GM12865 (cell line): Measurements from ENCODE around the gene FCHSD1.
"Not testable (repeated sequence)": the region's sequence is repeated elsewhere in the genome, so short reads cannot be mapped to it uniquely, and the experiment has no call there.

Experiments used
- DNase-seq: peaks from one replicate; pipeline ENCODE4 v3.0.0; 2010; ENCODE audit warnings: low read depth
- H3K4me3 ChIP-seq: 2 replicates; pipeline ENCODE4 v1.5.1; 2011; ENCODE audit warnings: mild to moderate bottlenecking, low read depth, low read length, control low read depth
- TF ChIP-seq, protein P1 (sequence below): IDR thresholded peaks from 2 replicates; pipeline ENCODE4 v1.5.1; 2011; ENCODE audit warnings: low read length, control low read depth, low read depth, inconsistent platforms; ENCODE audit not compliant: insufficient read depth; ENCODE audit errors: missing control alignments

The FCHSD1 gene

DNA sequence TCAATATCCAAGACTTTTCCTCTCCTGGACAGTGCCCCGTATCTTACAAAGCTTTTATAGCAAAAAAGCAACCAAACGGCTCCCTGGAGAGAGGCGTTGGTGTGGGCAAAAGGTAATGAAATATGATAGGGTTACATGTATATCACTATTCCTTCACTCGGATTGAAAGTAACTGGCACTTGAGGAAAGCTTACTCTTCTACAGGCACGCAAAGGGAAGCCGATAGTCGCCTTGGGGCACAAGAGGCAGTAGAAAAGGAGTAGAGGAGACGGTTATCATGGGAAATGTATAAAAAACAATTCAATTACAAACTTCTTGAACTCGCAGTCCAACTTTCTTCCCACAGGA is 33.6 kb downstream of the FCHSD1 start:
- DNase-seq = no peak
- TF ChIP-seq, protein P1, sequence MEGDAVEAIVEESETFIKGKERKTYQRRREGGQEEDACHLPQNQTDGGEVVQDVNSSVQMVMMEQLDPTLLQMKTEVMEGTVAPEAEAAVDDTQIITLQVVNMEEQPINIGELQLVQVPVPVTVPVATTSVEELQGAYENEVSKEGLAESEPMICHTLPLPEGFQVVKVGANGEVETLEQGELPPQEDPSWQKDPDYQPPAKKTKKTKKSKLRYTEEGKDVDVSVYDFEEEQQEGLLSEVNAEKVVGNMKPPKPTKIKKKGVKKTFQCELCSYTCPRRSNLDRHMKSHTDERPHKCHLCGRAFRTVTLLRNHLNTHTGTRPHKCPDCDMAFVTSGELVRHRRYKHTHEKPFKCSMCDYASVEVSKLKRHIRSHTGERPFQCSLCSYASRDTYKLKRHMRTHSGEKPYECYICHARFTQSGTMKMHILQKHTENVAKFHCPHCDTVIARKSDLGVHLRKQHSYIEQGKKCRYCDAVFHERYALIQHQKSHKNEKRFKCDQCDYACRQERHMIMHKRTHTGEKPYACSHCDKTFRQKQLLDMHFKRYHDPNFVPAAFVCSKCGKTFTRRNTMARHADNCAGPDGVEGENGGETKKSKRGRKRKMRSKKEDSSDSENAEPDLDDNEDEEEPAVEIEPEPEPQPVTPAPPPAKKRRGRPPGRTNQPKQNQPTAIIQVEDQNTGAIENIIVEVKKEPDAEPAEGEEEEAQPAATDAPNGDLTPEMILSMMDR = no peak

DNA sequence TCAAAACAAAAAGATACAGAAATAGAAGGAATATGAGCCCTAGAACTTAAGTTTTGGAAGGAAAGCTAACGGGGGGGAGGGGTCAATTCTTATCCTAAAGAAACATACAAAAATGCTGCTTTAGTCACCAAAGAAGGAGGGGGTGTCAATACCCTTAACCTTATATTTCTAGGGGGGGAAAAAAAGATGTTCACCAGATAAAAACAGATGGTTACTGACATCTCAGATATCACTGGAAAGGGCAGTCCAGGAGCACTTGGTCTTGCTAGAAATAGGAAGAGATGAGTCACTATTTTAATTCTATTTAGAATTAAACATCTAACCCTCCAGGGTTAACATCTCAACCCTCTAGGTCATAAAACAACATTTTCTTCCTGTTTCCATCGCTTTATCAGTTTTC is 34.1 kb downstream of the FCHSD1 start:
- H3K4me3 ChIP-seq = peak overlapping the region; percentile 63
- TF ChIP-seq, protein P1 = no peak
- no peak for DNase-seq

More for the DNA sequence above, 33.6 kb downstream of the FCHSD1 start:
- H3K4me3 ChIP-seq = peak overlapping the region; percentile 63

DNA sequence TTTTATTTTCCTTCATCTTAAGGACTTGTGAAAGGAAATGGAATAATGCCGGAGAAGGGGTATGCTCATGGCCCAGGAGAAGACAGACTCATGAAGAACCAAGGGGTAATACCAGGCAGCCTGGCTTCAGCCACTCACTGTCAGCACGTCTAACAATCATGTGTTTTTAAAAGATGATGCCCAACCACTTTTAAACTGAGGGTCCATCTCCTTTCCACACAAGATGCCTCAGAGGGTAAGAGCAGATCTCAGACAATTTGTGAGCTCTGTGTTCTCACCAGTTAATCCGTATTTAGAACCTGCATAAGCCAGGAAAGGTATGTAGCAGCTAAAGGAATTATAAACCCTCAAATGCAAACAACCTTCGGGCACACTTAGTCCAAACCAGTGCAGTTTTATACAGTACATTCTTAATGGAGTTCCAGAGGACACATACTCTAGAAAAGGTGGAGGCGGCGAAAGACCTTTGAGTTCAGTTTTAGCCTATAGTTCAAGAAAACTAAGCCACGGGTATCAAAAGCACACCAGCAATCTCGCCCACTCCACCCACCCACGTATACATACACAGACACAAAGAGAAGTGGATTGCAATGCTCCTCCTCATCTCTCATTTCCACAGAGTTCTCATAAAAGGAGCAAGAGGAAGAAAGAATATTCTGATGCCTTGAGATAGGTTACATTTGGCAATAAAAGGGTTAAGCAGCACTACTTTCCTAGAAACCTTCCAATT is 35.1 kb downstream of the FCHSD1 start:
- TF ChIP-seq, protein P1 = no peak
- H3K4me3 ChIP-seq = peak overlapping the region; percentile 63

DNA sequence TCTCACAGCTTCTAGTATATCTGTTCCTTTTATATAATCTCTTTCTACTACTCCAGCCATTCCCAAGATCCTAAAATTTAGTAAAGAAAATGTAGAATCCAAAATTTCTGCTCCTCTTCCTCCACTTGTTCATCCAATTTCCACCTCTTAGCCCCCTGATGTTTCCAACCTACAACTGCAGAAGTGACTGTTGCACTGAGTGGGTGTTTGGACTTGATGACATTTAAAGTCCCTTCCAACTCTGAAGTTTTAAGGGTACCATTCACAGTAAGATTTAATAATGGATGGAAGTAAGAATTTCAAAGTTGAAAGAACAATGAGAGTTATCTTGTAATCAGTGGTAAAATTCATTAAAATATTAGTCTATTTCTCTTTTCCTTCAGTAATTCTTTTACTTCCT is 37.9 kb downstream of the FCHSD1 start:
- DNase-seq = no peak
- TF ChIP-seq, protein P1 = no peak
- H3K4me3 ChIP-seq = no peak overlapping the region

More for the DNA sequence above, 35.1 kb downstream of the FCHSD1 start:
- DNase-seq = no peak

DNA sequence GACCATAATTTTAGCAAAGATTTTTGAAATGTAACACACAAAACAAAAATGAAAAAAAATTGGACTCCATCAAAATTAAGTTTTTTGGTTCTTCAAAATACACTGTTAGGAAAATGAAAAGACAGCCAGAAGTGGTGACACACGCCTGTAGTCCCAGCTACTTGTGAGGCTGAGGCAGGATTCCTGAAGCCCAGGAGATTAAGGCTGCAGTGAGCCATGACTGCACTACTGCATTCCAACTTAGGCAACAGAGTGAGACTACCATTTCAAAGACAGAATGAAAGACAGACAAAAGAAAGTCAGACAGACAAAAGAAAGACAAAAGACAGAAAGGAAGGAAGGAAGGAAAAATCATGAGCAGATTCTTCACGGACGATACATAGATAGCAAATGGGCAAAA is 39.9 kb downstream of the FCHSD1 start:
- no peak overlapping the region for H3K4me3 ChIP-seq
- TF ChIP-seq, protein P1 = no peak
- no peak for DNase-seq

DNA sequence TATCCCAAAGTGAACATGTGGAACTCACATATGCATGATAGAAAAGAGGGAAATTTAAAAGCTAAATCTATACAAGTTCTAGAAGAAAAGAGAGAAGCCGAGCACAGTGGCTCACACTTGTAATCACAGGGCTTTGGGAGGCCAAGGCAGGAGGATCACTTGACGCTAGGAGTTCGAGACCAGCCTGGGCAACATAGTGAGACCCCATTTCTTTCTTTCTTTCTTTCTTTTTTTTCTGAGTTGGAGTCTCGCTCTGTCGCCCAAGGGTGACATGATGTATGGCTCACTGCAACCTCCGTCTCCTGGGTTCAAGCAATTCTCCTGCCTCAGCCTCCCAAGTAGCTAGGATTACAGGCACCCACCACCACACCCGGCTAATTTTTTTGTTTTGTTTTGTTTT is 41.3 kb downstream of the FCHSD1 start:
- not testable (repeated sequence) for H3K4me3 ChIP-seq, DNase-seq

DNA sequence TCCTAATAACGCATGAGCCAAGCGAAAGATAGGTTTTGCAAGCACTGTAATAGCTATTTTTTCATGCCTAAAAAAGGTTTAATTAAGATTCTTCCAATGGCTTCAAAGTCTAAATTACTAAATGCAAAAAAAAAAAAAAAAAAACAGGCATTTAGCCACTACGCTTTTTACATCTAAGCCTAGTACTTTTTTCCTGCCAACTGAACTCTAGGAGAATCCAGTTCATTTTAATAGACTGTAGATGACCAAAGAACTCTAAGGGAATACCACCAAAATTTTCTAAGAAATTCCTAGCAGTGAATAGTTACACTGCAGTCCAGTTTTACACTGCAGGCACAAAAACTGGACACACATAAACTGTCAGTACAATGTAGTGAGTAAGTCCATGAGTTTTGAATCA is 42.2 kb downstream of the FCHSD1 start:
- TF ChIP-seq, protein P1 = no peak
- no peak overlapping the region for H3K4me3 ChIP-seq
- no peak for DNase-seq
